IPS-NIHi7 (cell line): ENCODE results near the gene FHAD1.
"Not testable (repeated sequence)": the region's sequence is repeated elsewhere in the genome, so short reads cannot be mapped to it uniquely, and the experiment has no call there.

Source experiments
- DNase-seq: peaks from one replicate; pipeline ENCODE4 v3.0.0; 2012; ENCODE audit warnings: mixed read lengths; ENCODE audit errors: extremely low spot score

FHAD1 gene

DNA sequence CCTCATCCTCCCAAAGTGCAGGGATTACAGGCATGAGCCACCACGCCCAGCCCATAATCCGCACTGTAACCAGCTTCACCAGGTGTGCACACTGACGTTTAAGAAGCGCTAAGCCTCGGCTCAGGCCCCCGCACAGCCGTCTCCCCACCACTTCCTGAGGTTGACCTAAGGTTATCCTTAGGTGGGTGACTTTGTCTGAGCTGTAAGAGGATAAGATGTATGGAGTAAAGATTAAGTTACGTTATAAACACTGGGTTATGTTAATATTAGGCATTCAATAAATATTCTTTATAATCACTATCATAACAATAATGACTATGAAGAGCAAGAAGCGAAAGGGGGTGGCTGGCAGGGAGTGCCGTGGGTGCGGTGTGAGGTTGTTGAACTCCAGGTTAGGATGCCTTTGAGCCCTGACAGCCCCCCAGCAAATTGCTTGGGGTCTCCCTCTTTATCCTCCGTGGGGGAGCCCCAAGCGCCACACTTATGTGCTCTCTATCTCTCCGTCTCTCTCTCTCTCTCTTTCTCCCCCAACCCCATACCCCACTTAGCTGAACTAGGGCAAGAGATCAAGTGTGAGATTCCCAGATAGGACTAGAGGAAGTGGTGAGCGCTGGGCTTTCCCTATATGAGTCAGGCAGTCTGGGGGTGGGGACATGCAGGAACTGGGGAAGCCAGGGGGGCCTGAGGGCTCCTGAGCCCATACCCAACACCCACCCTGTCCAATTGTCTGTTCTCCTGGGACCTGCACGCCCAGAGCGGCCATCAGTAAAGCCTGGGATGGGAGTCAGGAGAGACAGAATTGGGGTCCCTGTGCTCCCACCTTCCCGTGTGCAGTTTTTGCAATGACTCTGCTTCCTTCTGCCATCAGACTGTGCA lies 170.3 kb downstream of the FHAD1 start:
- DNase-seq = no peak

DNA sequence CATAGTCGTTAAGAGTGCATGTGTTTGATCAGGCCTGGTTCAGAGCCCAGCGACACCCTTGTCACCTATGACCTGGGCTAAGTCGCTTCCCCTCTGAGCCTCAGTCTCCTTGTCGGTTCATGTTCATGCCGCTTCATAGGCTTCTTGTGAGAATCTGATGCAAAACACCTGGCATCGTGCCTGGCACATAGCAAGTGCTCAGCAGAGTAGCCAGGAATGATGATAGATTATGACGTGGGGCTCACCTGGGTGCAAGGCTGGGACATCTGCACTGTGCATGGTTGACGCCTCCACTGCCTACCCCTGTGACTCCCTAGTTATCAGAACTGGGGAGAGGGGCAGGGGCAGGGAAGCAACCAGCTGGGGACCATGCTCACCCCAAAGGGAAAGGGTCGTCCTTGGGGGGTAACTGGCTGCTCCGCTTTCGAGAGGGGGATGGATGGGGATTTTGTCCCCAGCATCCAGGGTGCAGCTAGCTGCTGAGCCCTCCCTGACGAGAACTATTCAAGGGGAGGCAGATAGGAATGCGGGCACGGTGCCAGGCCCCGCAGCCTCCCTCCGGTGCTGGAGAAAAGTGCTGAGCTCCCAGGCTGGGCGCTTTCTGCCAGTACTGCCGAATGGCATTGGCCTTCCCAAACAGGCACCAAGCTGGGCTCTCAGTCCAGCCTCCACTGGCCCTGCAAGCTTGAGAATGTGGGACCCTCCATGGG lies 171.9 kb downstream of the FHAD1 start:
- no peak for DNase-seq

DNA sequence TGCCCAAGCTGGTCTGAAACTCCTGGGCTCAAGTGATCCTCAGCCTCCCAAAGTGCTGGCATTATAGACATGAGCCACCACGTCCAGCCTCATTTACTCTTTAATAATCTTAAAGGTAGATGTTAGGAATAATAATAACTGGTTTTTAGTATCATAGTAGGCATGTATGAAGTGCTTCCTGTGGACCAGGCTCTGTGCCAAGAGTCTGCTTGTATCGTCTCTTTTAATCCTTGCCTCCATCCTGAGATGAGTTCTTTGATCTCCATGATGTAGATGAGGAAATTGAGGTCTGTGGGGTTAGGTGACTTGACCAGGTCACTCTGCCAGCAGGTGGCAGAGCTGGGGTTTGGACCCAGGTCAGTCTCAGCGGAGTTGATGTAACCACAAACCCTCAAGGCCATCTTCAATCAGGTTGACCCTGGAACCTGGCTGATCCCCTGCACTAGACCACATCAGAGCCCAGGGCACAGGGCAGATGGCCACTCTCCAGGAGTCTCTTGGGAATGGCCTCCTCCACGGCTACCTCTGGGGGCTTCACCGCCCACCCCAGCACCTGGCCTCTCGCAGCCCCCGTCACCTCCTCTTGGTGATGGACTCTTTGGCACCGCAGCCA lies 173.9 kb downstream of the FHAD1 start:
- DNase-seq = no peak

DNA sequence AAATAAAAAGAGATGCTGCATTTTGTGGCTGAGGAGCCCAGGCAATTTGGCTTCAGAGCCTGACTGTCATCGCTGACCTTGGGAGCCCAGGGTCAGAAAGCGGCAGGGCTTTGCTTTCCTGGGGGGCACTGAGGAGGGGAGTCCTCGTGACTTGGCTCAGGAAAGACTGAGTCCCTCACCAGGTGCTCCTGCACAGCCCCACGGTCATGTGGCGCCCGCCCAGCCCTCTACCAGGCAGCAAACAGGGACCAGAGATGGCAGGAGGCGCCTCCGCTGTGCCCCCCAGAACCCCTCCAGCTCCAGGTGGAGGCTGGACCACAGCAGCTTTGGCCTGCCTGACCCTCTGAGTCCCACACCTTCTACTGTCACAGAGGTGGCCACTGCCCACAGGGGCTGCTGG lies 175.8 kb downstream of the FHAD1 start:
- DNase-seq = no peak

DNA sequence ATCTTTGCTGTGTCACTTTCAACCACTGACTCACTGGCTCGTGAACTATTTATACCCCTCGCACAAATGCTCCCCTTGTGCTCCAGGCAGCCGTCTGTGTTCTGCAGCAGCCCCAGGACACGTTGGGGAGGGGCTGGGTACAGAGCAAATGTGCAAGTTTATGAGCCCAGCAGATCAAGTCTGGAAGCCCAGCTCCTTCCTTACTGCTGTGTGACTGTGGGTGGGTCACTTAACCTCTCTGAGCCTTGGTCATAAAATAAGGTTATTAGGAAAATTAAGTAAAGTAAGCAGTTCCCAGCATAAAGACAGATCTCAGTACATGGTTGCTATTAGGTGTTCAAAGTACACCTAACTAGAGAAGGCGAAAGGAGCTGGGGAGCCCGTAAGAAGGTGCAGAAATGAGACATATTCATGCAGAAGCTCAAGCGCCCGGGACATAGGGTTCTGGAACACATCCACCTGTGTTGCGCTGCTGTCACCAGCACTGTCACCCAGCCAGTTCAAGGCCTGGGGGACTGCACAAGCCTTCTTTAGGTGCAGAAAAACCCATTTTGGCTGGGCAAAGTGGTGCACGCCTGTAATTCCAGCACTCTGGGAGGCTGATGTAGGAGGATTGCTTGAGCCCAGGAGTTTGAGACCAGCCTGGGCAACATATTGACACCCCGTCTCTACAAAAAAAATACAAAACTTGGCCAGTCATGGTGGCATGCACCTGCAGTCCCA lies 176.5 kb downstream of the FHAD1 start:
- no peak for DNase-seq

DNA sequence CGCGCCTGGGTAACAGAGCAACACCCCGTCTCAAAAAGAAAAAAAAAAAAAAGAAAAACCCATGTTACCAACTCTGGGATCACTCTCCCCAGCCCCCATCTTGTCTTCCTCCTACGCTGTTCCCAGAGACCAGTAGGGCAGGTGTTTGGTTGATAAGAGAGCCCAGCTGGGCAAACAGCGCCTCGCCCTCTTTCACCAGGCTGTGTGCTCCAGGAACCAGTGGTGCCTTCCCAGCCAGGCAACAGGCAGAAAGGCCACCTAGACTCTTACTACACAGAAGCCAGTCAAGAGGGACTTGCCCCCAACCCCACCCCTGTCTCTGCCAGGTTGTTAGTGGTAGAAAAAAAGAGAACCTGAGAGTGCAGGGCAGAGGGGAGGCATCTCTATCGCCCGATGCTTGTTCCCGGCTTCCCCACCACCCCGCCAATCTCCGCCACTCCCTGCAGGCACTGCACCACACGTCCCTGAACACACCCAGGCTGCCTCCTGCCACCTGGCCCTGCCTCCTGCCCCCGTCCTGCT lies 177.2 kb downstream of the FHAD1 start:
- no peak for DNase-seq

DNA sequence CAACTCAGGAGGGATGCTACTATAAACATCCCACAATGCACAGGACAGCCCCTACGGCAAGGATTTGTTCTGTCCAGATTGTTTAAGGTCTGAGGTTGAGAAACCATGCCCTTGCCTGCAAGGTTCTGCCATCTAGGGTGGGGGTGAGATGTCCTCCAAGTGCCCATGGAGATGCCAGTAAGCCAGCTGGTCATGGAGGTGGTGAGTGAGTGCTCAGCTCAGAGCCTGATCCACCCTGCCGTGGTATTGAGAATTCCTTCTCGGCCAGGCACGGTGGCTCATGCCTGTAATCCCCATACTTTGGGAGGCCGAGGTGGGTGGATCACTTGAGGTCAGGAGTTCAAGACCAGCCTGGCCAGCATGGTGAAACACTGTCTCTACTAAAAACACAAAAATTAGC lies 178.0 kb downstream of the FHAD1 start:
- DNase-seq = no peak

DNA sequence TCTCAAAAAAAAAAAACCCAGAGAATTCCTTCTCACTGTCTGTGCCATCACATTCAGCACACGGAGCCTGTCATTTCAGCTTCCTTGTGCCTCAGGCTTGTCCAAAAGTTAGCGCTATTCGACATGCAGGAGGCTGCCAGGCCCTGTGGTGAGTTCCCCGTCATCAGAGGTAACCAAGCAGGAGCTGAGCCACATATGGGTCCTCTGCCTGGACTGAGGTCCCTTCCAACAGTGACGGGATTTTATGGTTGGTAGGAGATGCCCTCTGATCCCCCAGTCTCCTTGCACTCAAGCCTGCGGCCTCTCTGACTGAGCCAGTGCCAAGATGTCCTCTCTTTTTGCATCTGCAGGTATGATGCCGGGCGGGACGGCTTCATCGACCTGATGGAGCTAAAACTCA lies 178.5 kb downstream of the FHAD1 start:
- DNase-seq = no peak

DNA sequence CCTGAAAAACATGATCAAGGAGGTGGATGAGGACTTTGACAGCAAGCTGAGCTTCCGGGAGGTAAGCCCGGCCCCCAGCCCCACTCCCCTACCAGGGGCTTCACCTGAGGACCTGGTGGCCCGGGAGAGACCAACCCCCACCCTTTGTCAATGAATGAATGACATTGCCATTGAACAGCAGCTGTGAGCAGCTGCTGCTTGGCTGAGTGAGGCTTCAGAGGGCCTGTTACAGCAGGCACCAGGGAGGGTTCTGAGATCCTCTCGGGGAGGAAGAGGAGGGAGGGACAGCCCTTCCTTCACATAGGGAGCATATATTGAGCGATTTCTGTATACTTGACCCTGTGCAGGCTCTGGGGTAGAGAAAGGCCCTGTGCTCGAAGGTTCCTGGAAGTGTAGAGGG lies 178.9 kb downstream of the FHAD1 start:
- no peak for DNase-seq

DNA sequence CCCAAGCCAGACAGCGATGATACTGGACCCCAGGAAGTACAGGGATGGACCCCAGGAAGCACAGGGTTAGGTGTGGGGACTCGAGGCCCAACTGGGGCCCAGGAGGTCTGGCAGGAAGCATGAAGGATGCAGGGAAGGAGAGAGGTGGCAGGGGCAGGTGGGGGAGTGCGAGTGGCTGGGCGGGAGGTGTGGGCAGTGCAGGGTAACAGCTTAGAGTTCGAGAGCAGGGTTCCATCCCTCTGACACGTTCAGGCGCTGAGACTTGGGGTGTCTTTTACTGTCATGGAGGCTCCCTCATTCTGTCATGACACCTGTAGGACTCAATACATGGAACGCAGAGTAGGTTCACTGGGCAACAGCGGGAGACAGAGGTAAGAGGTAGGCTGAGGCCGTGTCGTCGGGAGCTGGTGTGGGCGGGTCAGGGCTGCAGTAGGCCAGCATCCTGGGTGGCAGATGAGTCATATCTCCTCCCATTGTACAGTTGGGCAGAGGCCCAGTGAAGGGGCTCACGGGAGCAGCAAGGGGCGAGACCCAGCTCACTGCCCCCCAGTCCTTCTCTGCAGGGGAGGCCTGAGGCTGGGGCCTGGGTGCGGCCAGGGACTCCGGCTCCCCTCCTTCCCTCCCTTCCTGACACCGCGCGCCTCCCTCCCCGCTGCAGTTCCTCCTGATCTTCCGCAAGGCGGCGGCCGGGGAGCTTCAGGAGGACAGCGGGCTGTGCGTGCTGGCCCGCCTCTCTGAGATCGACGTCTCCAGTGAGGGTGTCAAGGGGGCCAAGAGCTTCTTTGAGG lies 179.7 kb downstream of the FHAD1 start:
- no peak for DNase-seq

DNA sequence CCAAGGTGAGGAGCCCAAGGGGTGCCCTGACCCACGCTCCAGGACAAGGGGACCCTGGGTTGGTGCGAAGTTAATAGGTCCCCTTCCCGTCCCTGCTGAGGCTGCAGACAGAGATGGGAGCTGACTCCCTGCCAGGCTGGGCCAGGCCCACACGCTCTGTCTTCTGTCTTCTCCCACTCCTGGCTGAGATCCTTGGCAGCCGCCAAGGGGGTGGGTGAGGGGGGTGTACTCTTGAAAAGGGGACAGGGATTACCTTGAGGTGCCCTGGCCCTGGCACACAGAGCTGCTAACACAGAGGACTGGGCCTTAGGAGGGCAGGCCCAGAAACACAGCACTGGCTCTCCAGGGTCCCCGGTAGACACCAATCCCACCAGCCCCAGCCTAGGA lies 180.2 kb downstream of the FHAD1 start:
- DNase-seq = no peak

DNA sequence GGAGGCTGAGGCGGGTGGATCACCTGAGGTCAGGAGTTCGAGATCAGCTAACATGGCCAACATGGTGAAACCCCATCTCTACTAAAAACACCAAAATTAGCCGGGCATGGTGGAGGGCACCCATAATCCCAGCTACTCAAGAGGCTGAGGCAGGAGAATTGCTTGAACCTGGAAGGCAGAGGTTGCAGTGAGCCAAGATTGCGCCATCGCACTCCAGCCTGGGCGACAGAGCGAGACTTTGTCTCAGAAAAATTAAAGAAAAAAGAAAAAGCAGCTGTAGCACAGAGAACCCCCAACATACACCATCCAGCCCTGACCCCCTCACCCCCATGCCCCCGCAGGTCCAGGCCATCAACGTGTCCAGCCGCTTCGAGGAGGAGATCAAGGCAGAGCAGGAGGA lies 181.2 kb downstream of the FHAD1 start:
- DNase-seq = not testable (repeated sequence)

DNA sequence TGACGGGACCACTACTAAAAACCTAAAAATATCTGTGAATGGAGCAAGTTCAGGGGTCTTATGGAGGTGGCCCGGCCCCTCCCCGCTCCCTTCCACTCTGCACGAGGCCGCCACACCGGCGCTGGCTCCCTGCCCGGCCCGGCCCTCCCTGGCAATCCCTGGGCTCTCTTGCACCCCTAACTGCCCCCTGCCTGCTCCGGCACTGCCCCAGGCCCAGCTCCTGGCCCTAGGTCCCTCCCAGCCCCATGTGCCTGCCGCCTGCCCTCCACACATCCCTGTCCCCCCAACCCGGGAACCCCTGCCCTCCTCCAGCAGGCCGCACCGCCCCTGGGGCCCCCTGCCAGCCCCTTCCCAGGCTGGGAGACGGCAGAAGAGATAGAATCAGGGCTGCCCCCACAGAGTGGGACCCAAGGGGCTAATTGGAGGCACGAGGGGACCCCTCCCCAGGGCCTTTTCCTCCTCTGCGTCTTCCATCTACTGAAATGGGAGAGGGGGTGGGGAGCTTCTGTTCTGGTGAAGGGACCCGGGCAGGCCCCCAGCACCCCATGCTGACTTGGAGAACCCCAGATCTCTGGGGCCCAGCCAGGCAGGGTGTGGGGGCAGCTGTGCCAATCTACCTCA lies 181.9 kb downstream of the FHAD1 start:
- no peak for DNase-seq

DNA sequence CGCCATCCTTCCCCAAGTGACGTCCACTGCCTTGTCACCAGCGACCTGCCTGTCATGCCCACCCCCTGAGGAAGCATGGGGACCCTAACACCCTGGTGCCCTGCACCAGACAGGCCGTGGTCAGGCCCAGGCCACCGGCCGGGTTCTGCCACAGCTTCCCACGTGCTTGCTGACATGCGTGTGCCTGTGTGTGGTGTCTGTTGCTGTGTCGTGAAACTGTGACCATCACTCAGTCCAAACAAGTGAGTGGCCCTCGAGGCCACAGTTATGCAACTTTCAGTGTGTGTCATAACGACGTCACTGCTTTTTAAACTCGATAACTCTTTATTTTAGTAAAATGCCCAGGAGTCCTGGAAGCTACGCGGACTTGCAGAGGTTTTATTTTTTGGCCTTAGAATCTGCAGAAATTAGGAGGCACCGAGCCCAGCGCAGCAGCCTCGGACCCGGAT lies 182.7 kb downstream of the FHAD1 start:
- no peak for DNase-seq

DNA sequence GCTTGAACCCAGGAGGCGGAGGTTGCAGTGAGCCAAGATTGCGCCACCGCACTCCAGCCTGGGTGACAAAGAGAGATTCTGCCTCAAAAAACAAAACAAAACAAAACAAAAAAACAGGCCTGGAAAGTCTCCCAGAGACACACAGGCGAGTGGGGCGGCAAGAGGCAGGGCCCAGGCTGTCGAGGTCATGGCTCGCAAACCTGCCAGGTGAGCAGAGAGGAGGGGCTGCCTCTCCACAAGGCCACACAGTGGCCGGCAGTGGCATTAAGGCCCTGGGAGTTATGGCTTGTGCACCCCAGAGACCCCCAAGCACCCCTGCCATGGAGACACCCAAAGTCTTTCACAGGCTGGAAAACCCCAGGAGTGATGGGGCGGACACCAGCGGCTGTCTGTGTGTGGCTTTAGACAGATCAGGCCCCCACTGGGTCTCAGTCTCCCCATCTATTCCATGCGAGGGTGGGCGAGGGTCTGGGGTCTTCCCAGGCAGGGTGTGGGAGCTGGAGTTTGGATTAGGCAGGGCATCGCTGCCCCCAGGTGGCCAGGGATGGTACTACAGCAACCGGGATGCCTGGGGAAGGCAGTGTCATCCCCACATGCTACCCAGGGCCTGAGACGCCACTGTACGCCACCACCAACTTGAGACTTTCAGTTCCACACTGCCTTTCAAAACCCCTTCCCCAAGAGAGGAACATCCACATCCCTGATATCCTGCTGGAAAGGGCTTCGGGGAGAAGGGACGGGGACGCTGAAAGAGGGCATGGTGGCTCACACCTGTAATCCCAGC lies 184.0 kb downstream of the FHAD1 start:
- peak; percentile 97 for DNase-seq

DNA sequence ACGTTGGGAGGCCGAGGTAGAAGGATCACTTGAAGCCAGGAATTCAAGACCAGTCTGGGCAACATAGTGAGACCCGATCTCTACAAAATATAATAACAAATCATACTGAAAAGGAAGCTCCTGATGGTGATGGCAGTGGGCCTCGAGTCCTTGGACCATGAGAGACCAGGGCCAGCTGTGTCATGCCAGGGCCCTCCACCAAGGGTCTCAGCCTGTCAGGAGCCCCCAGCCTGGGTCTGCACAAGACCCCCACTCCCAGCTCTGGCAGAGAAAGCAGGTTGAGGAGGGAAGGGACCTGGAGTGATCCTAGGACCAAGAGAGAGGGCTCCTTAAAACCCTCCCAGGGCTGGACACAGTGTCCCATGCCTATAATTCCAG lies 184.5 kb downstream of the FHAD1 start:
- no peak for DNase-seq

DNA sequence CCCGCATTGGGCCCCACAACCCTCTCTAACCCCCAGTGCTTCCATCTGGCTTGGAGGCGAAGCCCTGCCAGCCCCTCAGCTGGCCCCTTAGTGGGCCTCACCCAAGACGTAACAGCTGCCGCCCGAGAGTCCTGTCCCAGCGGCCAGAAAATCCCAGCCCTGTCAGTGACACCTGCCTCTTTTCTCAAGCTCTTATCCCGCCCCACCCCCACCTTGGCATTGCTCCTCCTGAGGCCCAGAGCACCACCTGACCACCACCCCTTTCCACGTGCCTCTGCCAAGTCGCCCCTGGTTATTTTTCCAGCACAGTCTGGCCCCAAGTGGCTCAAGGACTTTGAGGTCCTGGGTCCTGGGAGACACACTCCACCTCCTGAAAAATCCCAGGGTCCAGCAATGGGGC lies 185.3 kb downstream of the FHAD1 start:
- no peak for DNase-seq

DNA sequence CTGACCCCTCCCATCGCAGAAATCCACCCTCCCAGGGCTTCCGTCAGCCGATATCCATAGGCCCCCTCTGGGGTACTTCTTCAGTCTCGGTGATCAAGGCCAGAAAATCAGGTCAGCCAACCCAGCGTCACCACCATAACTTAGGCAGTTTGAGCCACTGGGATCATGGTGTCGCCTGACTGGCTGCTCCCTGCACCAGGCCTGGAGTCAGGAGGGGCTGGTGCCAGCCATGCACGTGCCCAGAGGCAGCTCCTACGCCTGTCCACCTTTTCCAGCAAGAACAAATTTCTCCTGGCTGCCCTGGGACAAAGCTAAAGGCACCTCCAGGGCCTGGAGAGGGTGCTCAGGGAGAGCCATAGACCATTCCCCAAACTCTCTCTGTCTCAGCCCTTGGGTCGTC lies 186.4 kb downstream of the FHAD1 start:
- no peak for DNase-seq

DNA sequence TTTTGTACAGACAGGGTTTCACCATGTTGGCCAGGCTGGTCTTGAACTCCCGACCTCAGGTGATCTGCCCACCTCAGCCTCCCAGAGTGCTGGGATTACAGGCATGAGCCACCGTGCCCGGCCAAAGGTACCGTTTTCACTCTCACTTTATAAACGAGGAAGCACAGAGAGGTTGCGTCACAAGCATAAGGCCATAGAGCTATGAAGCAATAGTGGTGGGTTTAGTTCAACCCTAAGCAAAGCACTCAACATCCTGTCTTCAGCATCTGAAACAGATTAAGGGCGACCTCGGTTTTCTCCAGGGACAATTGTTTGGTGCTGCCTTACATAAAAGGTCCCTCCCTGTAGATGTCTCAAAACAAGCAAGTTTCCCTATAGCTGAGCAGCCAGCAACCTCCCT lies 187.7 kb downstream of the FHAD1 start:
- not testable (repeated sequence) for DNase-seq
